ENCODE results near the gene UNC13A.

Gene UNC13A

DNA sequence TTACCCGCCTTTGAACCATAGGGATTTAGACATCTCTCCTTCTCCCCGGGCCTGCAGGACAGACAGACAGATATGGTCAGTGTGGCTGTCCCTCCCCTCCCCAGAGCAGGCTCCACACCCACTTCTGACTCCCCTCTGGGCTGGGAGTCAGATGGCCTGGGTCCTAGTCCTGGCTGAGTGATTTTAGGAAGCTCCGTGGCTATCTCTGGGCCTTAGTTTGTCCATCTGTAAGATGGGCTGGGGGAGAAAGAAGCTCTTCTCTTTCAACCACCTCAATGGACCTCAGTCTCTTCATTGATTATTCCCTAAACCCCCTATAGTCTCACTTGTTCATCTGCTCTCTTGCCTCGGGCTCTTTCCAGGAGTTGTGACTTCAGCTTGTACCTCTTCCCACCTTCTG, 35.5 kb downstream of the UNC13A start:
- DNase-seq (ENCODE audit: low read depth, low spot score): no peak
- Histone ChIP-seq H3K4me1 (ENCODE audit: insufficient read depth, insufficient read length) (peaks cover 4% of the 10 kb centered on the region), H3K9me3 (ENCODE audit: insufficient read depth, low read length) (no peaks in the 10 kb centered on the region), H3K27me3 (ENCODE audit: insufficient read depth, insufficient read length) (no peaks in the 10 kb centered on the region), H3K9ac (ENCODE audit: insufficient read length, low read depth) (no peak overlapping the region), H3K36me3 (ENCODE audit: insufficient read depth, insufficient read length, low read length) (peaks cover 8% of the 10 kb centered on the region), H3K4me3 (ENCODE audit: insufficient read length, low read depth) (no peak overlapping the region)
- TF ChIP-seq YY1 (IDR thresholded peaks at IDR 0.05; ENCODE audit: insufficient read depth, insufficient read length): no peak
- no peak for TF ChIP-seq ZNF274 (IDR thresholded peaks at IDR 0.05; ENCODE audit: low read depth, low read length)
- TF ChIP-seq SUZ12 (IDR thresholded peaks at IDR 0.05; ENCODE audit: extremely low read depth, insufficient read depth, insufficient read length): no peak

DNA sequence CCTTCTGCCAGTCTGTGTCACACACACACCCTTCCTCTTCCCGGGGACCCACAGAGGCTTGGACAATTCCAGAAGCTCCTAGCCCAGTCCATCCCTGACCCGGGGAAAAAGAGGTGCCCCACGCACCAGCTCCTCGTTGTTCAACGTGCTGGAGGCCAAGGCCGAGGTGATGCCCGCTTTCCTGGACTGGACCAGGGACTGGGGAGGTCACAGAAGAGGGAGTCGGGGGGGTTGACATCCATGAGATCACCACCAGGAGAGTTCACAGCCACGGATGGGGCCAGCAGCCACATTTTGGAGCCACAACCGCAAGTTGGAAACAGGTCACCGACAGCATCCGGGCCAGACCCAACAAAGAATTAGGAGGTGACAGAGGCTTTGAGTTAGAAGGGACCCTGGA, 39.4 kb downstream of the UNC13A start:
- peaks cover 2% of the 10 kb centered on the region for H3K36me3 ChIP-seq (ENCODE audit: insufficient read depth, insufficient read length, low read length)
- no peak overlapping the region for H3K9ac ChIP-seq (ENCODE audit: insufficient read length, low read depth)
- H3K27me3 ChIP-seq (ENCODE audit: insufficient read depth, insufficient read length): no peaks in the 10 kb centered on the region
- peaks cover 2% of the 10 kb centered on the region for H3K4me1 ChIP-seq (ENCODE audit: insufficient read depth, insufficient read length)
- DNase-seq (ENCODE audit: low read depth, low spot score): no peak
- H3K9me3 ChIP-seq (ENCODE audit: insufficient read depth, low read length): no peaks in the 10 kb centered on the region
- H3K4me3 ChIP-seq (ENCODE audit: insufficient read length, low read depth): no peak overlapping the region
- TF ChIP-seq YY1 (IDR thresholded peaks at IDR 0.05; ENCODE audit: insufficient read depth, insufficient read length) (no peak), ZNF274 (IDR thresholded peaks at IDR 0.05; ENCODE audit: low read depth, low read length) (no peak), SUZ12 (IDR thresholded peaks at IDR 0.05; ENCODE audit: extremely low read depth, insufficient read depth, insufficient read length) (no peak)

DNA sequence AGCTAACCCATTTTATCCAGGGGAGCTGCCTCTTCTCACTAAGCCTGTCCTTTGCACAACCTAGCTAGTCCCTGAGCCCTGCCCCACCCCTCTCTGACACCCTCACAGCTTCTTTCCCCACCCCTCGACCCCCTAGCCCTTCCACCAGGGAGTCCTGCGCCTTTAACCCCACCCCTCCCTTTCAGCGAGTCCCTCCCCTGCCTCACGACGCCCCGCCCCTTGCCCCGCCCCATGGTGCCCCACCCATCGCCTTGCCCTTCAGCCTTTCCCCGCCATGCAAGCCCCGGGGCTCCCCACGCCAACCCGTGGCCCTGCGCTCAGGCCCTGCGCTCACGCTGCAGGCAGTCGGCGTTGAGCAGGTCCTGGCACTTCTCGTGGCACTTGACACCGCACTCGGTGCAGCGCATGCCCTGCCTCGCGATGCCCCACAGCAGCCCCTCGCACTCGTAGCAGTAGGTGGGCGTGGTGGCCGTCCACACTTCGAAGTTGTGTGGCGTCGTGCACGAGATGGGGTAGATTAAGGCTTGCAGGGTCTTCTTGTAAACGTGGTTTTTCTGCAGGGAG, 40.0 kb downstream of the UNC13A start:
- no peaks in the 10 kb centered on the region for H3K9me3 ChIP-seq (ENCODE audit: insufficient read depth, low read length)
- H3K36me3 ChIP-seq (ENCODE audit: insufficient read depth, insufficient read length, low read length): peaks cover 2% of the 10 kb centered on the region
- peaks cover 2% of the 10 kb centered on the region for H3K4me1 ChIP-seq (ENCODE audit: insufficient read depth, insufficient read length)
- no peak overlapping the region for H3K4me3 ChIP-seq (ENCODE audit: insufficient read length, low read depth)
- no peak for DNase-seq (ENCODE audit: low read depth, low spot score)
- TF ChIP-seq YY1 (IDR thresholded peaks at IDR 0.05; ENCODE audit: insufficient read depth, insufficient read length) (no peak), SUZ12 (IDR thresholded peaks at IDR 0.05; ENCODE audit: extremely low read depth, insufficient read depth, insufficient read length) (no peak), ZNF274 (IDR thresholded peaks at IDR 0.05; ENCODE audit: low read depth, low read length) (no peak)
- H3K27me3 ChIP-seq (ENCODE audit: insufficient read depth, insufficient read length): no peaks in the 10 kb centered on the region
- no peak overlapping the region for H3K9ac ChIP-seq (ENCODE audit: insufficient read length, low read depth)

DNA sequence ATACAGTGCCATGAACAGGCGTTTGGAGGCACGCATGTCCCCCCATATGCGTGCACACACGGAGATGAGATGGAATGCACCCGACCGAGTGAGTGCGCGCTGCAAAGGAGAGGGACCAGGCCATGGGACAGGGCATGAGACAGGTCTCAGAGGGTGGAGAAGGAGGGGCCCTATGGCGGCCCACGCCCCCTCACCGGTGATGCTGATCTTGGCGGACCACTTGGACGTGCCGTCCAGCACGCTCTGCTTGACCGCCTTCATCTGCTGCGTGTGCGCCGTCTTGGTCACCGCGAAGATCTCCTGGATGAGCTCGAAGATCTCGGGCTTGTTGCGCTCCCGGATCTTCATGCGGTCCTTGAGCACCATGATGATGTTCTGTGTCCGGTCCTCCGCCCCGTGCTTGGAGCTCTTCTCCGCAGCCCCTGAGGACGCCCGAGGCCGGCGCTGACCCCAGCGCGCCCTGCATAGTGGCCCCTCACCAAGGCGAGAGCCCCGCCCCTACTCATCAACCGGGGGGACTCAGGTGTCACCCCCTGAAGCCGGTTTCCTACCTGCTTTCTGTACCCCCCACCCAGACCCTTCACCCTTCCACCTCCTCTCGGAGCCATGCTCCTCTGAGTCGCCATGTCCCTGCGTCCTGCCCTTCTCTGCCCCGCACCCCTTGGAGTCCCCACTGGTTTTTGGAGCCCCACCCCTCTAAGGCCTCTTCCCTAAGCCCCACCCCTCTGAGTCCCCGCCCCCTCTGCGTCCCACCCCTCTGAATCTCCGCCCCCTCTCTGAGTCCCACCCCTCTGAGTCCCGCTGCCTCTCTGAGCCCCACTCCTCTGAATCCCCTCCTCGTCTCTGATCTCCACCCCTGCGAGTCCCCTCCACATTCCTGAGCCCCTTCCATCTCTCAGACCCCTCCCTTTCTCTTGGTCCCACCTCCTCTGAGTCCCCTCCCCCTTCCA, 40.8 kb downstream of the UNC13A start:
- TF ChIP-seq YY1 (IDR thresholded peaks at IDR 0.05; ENCODE audit: insufficient read depth, insufficient read length) (no peak), ZNF274 (IDR thresholded peaks at IDR 0.05; ENCODE audit: low read depth, low read length) (no peak), SUZ12 (IDR thresholded peaks at IDR 0.05; ENCODE audit: extremely low read depth, insufficient read depth, insufficient read length) (no peak)
- no peaks in the 10 kb centered on the region for H3K27me3 ChIP-seq (ENCODE audit: insufficient read depth, insufficient read length)
- no peak overlapping the region for H3K4me3 ChIP-seq (ENCODE audit: insufficient read length, low read depth)
- peaks cover 2% of the 10 kb centered on the region for H3K4me1 ChIP-seq (ENCODE audit: insufficient read depth, insufficient read length)
- peaks cover 6% of the 10 kb centered on the region for H3K36me3 ChIP-seq (ENCODE audit: insufficient read depth, insufficient read length, low read length)
- no peak for DNase-seq (ENCODE audit: low read depth, low spot score)
- H3K9me3 ChIP-seq (ENCODE audit: insufficient read depth, low read length): no peaks in the 10 kb centered on the region
- H3K9ac ChIP-seq (ENCODE audit: insufficient read length, low read depth): no peak overlapping the region

DNA sequence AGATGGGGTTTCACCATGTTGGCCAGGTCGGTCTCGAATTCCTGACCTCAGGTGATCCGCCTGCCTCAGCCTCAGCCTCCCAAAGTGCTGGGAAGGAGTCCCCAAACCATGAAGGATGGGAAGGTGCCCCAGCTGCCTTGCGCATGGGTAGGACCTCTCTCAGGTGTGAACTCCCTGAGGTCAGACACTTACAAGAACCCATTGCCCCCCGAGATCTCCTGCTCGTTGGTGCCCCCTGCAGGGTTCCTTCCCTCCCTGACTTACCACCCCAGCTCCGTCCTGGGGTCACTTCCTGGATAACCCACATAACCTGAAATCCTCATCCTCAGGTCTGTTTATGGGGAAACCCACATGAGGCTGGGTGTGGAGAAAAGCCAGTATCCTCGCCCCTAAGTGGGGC, 41.7 kb downstream of the UNC13A start:
- peaks cover 2% of the 10 kb centered on the region for H3K4me1 ChIP-seq (ENCODE audit: insufficient read depth, insufficient read length)
- no peak overlapping the region for H3K4me3 ChIP-seq (ENCODE audit: insufficient read length, low read depth)
- H3K9me3 ChIP-seq (ENCODE audit: insufficient read depth, low read length): no peaks in the 10 kb centered on the region
- H3K27me3 ChIP-seq (ENCODE audit: insufficient read depth, insufficient read length): no peaks in the 10 kb centered on the region
- H3K9ac ChIP-seq (ENCODE audit: insufficient read length, low read depth): no peak overlapping the region
- TF ChIP-seq YY1 (IDR thresholded peaks at IDR 0.05; ENCODE audit: insufficient read depth, insufficient read length) (no peak), SUZ12 (IDR thresholded peaks at IDR 0.05; ENCODE audit: extremely low read depth, insufficient read depth, insufficient read length) (no peak), ZNF274 (IDR thresholded peaks at IDR 0.05; ENCODE audit: low read depth, low read length) (no peak)
- H3K36me3 ChIP-seq (ENCODE audit: insufficient read depth, insufficient read length, low read length): peaks cover 6% of the 10 kb centered on the region
- no peak for DNase-seq (ENCODE audit: low read depth, low spot score)

DNA sequence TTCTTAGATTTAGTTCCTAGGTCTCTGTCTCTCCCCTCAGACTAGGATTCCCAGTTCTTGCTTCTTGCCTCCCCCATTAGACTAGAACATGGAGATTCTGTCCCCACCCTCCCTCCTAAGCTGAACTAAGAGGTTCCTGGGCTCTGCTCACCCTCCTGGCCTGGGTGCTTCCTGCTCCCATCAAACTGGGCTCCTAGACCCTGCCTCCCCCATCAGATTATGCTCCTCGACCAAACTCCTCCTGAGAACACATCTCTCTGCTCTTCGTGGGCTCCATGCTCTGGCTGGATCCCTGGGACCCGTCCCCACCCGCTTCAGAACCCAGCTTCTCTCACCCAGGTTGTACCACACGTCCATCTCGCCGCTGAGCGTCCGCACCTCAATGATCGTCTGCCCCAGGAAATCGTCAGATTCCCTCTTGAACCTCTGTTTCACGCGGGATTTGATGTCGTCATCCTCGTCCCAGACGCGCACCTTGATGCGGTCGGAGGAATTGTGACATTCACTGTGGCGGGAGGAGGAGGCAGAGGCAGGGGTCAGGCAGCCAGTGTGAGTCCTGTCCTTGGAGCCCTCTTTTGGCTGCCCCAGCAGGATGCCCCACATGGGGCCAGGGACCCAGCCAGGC, 42.7 kb downstream of the UNC13A start:
- TF ChIP-seq YY1 (IDR thresholded peaks at IDR 0.05; ENCODE audit: insufficient read depth, insufficient read length) (no peak), ZNF274 (IDR thresholded peaks at IDR 0.05; ENCODE audit: low read depth, low read length) (no peak), SUZ12 (IDR thresholded peaks at IDR 0.05; ENCODE audit: extremely low read depth, insufficient read depth, insufficient read length) (no peak)
- H3K4me1 ChIP-seq (ENCODE audit: insufficient read depth, insufficient read length): peaks cover 2% of the 10 kb centered on the region
- H3K36me3 ChIP-seq (ENCODE audit: insufficient read depth, insufficient read length, low read length): peaks cover 8% of the 10 kb centered on the region
- H3K4me3 ChIP-seq (ENCODE audit: insufficient read length, low read depth): no peak overlapping the region
- no peaks in the 10 kb centered on the region for H3K27me3 ChIP-seq (ENCODE audit: insufficient read depth, insufficient read length)
- DNase-seq (ENCODE audit: low read depth, low spot score): no peak
- H3K9ac ChIP-seq (ENCODE audit: insufficient read length, low read depth): no peak overlapping the region
- H3K9me3 ChIP-seq (ENCODE audit: insufficient read depth, low read length): no peaks in the 10 kb centered on the region

DNA sequence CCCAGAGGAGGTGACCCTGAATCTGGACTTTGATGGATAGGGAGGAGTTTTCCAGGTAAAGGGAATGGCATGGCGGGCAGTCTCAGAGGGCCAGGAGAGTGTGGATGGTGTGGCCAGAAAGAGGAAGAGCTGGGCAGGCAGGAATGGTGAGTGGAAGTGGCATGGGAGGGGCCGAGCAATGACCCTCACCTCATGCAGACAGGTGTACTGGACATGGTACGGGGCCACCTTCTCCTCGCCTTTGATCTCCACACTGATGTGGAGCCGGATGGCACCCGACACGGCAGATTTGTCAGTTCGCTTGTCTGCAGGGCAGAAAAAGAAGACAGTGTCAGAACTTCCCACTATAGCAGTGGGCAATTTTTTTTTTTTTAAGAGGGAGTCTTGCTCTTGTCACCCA, 45.5 kb downstream of the UNC13A start:
- DNase-seq (ENCODE audit: low read depth, low spot score): no peak
- Histone ChIP-seq H3K36me3 (ENCODE audit: insufficient read depth, insufficient read length, low read length) (peaks cover 14% of the 10 kb centered on the region), H3K9ac (ENCODE audit: insufficient read length, low read depth) (no peak overlapping the region), H3K4me1 (ENCODE audit: insufficient read depth, insufficient read length) (peaks cover 2% of the 10 kb centered on the region), H3K9me3 (ENCODE audit: insufficient read depth, low read length) (no peaks in the 10 kb centered on the region), H3K4me3 (ENCODE audit: insufficient read length, low read depth) (no peak overlapping the region), H3K27me3 (ENCODE audit: insufficient read depth, insufficient read length) (no peaks in the 10 kb centered on the region)
- TF ChIP-seq SUZ12 (IDR thresholded peaks at IDR 0.05; ENCODE audit: extremely low read depth, insufficient read depth, insufficient read length) (no peak), YY1 (IDR thresholded peaks at IDR 0.05; ENCODE audit: insufficient read depth, insufficient read length) (no peak), ZNF274 (IDR thresholded peaks at IDR 0.05; ENCODE audit: low read depth, low read length) (no peak)
